AG09309 (cell line): Measurements from ENCODE around the gene SEMA6D.

ENCODE experiments used
- DNase-seq: peaks from one replicate; pipeline ENCODE4 v3.0.0-alpha.2; 2010; ENCODE audit warnings: low read depth
- H3K4me3 ChIP-seq: 2 replicates; pipeline ENCODE4 v1.5.1; 2011; ENCODE audit warnings: mild to moderate bottlenecking, low read depth, low read length, moderate library complexity; ENCODE audit not compliant: control insufficient read depth
- TF ChIP-seq, protein P1 (sequence below): IDR thresholded peaks from 2 replicates; pipeline ENCODE4 v1.5.1; 2011; ENCODE audit warnings: mild to moderate bottlenecking, low read depth, low read length, inconsistent platforms; ENCODE audit not compliant: insufficient read depth, control insufficient read depth; ENCODE audit errors: missing control alignments

SEMA6D gene

DNA sequence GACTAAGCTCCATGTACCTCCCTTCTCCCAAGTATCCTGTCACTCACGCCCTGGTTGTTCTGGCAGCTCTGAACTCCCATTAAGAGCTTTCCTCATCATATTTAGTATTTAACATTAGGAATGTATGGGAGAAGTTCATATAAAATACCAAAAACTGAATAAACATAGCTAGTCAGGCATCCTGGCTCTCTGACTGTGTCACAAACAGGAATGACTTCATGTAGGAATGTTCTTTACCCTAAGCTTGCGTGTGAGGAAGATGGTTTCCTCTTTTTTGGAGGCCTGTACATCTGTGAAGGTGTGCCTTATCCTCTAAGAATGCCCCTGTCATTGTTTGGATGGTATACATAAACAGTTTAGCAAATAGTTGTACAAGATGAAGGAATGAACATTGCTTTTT, 38.6 kb downstream of the SEMA6D start:
- no peak for DNase-seq
- H3K4me3 ChIP-seq: no peak overlapping the region
- TF ChIP-seq, protein P1, sequence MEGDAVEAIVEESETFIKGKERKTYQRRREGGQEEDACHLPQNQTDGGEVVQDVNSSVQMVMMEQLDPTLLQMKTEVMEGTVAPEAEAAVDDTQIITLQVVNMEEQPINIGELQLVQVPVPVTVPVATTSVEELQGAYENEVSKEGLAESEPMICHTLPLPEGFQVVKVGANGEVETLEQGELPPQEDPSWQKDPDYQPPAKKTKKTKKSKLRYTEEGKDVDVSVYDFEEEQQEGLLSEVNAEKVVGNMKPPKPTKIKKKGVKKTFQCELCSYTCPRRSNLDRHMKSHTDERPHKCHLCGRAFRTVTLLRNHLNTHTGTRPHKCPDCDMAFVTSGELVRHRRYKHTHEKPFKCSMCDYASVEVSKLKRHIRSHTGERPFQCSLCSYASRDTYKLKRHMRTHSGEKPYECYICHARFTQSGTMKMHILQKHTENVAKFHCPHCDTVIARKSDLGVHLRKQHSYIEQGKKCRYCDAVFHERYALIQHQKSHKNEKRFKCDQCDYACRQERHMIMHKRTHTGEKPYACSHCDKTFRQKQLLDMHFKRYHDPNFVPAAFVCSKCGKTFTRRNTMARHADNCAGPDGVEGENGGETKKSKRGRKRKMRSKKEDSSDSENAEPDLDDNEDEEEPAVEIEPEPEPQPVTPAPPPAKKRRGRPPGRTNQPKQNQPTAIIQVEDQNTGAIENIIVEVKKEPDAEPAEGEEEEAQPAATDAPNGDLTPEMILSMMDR: no peak

DNA sequence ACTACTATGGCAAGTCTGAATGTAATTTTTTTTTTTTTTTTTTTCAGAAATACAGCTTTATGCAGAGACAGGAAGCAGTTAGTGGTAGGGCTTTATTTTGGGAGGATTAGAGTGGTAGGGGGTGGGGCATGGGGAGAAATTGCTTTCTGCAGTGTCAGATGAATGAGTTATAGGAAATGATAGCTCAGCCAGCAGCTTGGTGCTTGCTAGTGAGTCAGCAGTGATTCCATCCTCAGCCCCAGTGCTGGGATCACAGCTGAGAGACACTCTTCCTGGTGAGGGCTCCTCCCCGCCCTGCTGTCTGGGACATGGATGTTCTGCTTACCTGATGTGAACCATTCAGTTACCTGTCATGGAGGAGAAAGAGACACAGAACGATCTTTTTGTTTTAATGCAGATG, 39.6 kb downstream of the SEMA6D start:
- H3K4me3 ChIP-seq: no peak overlapping the region
- DNase-seq: peak; percentile 48
- TF ChIP-seq, protein P1: no peak

DNA sequence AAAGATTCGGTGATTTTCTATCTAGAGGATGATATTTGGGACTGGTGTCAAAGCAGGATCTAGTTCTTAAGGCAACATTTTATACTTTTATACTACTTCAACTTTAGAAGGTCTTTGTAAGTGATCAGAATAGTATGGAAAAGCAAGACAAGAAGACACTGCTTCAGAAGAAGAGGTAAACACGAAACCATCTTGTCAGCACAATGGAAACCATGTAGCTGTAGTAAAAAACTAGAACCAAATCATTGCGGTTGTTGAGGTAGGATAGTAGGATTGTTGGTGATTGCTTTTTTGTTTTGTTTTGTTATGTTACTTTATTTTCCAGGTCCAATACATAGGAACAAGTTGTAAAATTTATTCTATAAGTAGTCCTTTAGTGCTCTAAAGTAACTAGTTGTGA, 40.0 kb downstream of the SEMA6D start:
- H3K4me3 ChIP-seq: no peak overlapping the region
- TF ChIP-seq, protein P1: no peak
- no peak for DNase-seq

DNA sequence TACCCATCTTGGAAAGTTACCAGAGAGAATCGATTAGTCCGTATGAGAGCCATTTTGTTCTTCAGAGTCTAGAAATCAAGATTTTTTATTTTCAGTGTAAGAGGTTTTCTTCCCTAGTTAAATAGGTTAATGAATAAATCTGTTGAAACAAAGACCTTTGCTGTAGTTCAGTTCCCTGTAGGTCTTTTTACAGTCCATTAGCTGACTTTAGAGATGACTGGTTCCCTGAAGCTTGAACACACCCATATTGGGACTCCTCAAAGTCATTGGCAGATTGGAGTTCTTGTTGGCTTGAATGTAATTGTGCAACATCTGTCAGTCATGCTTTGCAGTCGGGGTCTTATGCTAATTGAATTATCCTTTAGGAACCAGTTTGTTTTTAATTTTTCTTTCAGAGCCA, 45.3 kb downstream of the SEMA6D start:
- TF ChIP-seq, protein P1: no peak
- DNase-seq: no peak
- no peak overlapping the region for H3K4me3 ChIP-seq

DNA sequence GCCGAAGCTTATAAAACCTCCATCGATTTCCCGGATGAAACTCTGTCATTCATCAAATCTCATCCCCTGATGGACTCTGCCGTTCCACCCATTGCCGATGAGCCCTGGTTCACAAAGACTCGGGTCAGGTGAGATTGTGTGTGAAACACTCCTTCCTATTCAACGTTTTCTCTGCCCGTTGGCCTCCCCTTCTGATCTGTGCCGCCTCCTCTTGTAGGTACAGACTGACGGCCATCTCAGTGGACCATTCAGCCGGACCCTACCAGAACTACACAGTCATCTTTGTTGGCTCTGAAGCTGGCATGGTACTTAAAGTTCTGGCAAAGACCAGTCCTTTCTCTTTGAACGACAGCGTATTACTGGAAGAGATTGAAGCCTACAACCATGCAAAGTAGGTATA, 47.4 kb downstream of the SEMA6D start:
- TF ChIP-seq, protein P1: no peak
- DNase-seq: no peak
- H3K4me3 ChIP-seq: no peak overlapping the region

DNA sequence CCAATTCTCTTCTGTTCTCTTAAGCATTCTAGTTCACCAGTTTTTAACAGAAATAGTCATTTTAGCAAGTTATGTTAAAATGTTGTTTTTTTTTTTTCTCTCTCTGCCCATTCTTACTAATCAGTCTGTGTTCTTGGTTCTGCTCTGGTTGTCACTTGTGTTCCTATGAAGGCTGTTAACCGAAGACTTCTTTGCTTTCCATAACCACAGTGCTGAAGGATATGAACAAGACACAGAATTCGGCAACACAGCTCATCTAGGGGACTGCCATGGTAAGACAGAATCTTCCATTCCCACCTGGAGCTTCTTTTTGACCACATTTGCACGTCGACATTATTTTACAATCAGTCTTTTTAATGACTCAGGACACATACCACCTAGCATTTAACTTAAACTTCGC, 49.1 kb downstream of the SEMA6D start:
- TF ChIP-seq, protein P1: no peak
- DNase-seq: no peak
- no peak overlapping the region for H3K4me3 ChIP-seq

DNA sequence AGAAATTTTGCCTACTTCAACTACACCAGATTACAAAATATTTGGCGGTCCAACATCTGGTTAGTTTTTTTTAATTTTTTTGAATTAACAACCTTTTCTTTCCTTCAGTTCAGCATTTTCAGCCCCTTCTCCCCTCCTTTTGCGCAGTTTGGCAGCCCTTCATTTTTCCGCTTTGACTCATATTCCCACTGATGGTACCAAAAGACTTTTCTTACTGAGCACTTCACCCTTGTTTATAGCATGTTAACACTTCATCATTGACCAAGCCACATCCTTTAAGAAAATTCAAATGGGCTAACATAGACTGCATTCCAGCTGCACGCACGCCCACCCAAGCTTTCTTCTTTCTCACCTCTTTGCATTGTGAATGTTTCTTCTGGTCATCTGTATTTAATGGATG, 49.7 kb downstream of the SEMA6D start:
- TF ChIP-seq, protein P1: no peak
- H3K4me3 ChIP-seq: no peak overlapping the region
- no peak for DNase-seq
